NCI-H2227 (cell line): Measurements from ENCODE around the gene ADAMTS7.
A peak's percentile ranks its signal among the peaks of the same experiment; 100 is the strongest.
"Not testable (repeated sequence)": the region's sequence is repeated elsewhere in the genome, so short reads cannot be mapped to it uniquely, and the experiment has no call there.

ENCODE experiments used
- DNase-seq: peaks from one replicate; lab custom pipeline; 2025; ENCODE audit not compliant: unreplicated experiment; lab: John Stamatoyannopoulos, UW

The ADAMTS7 gene

DNA sequence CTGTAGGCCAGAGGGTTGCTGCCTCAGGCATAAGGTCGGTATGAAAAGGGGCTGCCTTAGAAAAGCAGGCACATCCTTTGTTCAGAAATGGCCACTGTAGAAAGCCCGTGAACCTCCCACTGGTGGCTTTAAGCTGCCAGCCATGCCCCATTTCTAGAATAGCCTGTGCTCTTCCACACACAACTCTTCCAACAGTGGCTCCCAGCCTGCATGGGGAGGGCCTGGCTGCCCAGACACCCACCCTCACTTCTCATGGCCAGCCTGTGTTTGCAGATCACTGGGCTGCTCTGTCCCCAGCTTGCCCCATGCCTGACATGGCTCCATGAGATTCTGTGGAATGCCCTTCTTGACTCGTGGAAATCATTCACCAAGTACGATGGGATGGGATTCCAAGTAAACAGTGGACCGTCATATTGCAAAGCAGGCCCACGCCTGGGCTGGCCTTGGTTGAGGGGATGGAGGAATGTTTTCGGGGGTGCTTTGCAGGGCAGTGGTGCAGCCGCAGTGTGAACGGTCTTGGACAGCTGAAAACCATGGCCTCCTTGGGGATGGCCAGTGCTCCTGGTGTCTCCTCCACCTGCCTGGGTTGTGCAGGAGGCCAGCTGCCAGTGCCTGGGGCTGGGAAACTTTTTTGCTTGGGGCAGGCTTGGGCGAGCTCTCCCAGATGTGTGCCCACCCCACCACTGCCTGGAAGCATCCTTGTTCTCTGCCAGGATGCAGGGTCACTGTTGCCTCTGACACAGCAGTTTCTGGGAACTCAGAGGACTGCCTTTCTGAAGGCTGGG, 57.3 kb downstream of the ADAMTS7 start:
- DNase-seq: not testable (repeated sequence)

DNA sequence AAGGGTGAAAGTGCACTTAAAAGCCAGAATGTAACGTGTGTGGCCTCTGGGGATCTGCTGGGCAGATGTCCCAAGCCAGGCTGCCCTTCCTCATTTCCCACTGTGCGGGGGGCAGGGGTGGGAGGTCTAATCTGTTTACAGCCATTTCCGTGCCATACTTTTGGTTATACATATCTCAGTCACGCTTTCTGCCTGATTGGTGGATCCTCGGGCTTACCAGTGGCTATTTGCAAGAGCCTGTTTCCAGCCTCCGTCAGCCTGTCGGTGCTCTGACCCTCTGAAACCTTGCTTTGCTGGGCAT, 58.0 kb downstream of the ADAMTS7 start:
- not testable (repeated sequence) for DNase-seq

DNA sequence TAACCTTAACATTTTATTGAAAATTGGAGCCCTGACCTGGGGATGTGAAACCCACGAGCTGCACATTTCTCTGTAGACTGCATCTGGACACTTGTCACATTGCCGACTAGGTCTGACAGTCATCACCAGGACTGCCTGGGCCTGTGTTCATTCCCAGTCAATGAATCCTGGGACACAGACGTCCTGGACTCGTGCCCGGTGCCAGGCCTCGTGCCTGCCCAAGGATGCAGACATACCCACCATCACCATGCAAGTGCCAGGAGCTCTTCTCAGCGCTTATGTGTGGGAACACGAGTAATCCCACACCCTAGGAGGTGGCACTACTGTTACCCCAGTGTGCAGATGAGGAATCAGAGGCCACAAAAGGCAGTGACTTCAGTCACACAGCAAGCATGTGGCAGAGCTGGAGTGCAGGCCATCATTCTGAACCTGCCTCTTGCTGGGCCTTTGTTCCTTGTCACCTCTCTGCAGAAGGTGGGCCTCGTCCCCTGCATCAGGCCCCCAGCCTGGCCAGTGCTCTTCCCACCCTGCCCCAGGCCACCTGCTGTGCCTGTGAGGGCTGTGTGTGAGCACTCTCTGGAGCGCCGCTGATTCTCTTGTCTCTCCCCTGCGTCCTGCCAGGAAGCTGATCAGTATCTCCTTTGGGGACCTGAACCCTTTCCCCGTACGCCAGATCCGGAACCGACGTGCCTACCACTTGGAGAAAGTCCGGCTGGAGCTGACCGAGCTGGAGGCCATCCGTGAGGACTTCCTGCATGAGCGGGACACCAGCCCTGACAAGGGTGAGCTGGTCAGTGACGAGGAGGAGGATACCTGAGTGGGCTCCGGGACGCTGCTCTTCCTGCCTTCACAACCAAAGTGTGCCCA, 58.5 kb downstream of the ADAMTS7 start:
- no peak for DNase-seq

DNA sequence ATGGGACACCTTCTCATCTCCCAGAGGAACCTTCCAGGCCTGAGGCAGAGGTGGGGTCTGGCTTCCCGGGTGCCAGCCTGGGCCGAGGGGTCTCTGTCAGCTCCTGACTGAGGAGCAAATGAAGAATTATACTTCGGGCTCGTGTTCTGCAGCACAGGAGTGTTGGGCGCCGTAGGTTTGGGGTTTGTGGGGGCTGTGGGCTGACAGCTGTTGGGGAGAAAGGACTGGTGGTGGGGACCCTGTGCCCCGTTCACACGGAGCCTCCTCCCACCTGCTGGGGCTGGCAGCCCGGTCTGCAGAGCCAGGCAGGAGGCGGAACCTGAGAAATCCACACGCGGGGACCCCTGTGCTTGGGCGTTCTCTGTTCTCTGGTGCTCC, 59.7 kb downstream of the ADAMTS7 start:
- no peak for DNase-seq

DNA sequence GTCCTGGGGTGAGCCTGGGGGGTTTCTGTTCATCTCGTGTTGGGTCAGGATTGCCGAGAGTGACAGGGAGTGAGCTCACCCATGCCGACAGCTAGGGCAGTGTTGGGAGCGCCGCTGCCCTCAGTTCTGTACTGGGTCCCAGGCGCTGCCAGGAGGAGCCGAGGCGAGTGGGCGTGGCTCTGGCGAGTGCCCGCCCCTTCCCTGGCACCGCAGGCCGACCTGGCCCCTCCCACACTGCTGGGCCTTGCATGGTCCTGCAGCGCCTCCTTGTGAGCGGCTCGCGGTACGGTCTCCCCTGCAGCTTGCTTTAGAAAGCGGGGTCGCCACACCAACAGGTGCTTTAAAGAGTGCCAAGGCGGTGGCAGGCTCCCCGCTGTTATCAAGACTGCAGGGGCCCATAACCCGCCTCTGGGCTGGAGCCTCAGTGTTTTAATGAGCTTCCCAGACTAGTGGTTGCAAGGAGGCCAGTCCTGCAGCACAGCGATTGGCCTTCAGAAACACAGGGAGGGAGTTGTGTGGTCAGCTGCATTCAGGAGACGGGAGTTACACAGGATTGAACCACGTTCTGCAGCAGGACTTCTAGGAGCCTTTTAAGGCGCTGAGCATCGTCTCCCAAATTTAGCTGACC, 60.2 kb downstream of the ADAMTS7 start:
- DNase-seq: peak; percentile 91

DNA sequence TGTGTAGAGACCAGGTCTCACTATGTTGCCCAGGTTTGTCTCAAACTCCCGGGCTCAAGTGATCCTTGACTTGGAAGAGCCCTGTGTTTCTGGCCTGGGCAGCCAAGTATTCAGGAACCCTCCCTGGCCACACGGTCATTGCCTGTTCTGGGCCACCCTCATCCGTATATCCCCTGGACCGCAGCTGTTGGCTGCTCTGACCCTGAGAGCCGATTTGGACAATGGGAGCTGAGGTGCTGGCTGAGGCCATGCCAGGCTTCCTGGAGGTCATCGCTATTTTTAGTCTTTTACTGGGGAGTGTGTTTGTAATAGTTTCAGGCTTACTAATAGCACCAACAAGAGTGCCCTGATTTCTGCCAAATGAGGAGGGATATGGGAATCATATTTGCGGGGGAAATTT, 60.7 kb downstream of the ADAMTS7 start:
- no peak for DNase-seq

DNA sequence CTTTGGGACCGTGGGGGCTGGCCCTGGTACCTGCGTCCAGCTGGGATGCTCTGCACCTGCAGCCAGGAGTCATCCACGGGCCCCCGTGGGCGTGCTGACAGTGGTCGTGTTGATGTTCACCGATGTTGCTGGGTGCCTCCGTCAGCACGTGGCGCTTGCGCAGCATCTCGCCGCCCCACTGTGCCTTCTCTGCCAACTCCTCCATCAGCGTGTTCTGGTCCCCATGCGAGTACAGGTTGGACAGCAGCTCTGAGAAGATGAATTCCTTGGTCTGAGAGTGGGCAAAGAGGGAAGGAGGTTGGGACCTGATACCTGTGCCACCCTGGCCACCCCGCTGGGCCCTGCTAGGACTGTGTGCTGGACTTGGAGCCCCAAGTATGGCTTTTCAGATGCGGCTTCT, 61.4 kb downstream of the ADAMTS7 start:
- DNase-seq: no peak

DNA sequence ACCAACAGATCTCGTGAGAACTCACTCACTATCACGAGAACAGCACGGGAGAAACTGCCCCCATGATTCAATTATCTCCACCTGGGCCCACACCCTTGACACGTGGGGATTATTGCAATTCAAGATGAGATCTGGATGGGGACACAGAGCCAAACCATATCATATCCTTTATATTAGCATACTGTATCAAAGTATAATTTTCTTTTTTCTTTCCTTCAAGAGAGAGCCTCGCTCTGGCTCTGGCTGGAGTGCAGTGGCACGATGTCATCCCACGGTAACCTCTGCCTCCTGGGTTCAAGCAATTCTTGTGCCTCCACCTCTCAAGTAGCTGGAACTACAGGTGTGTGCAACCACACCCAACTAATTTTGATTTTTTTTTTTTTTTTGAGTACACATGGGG, 63.4 kb downstream of the ADAMTS7 start:
- not testable (repeated sequence) for DNase-seq

DNA sequence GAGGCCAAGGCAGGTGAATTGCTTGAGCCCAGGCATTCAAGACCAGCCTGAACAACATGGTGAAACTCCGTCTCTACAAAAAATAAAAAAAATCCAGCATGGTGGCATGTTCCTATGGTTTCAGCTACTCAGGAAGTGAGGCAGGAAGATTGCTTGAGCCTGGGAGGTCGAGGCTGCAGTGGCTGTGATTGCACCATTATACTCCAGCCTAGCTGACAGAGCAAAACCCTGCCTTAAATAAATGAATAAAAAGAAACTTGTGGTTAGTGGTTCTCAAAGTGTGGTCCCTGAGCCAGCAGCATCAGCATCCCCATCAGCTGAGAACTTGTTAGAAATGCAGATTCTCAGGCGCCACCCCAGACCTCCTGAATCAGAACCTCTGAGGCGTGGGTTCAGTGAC, 69.6 kb downstream of the ADAMTS7 start:
- not testable (repeated sequence) for DNase-seq

DNA sequence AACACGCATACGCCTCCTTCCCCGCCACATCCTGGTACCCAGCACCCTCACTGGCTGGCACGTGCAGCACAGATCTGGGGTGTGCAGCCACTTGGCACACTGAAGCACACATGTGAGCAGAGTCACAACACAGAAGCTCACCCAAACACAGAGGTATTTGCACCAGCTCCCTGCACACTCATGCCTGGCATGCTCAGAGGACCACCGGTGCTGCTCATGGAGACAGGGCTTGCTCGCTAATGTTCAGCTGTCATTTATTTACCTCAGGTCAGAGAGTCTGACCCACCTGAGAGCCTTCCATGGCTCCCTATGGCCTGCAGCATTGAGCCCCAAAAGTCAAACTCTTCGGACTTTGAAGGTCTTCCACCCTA, 70.4 kb downstream of the ADAMTS7 start:
- no peak for DNase-seq

DNA sequence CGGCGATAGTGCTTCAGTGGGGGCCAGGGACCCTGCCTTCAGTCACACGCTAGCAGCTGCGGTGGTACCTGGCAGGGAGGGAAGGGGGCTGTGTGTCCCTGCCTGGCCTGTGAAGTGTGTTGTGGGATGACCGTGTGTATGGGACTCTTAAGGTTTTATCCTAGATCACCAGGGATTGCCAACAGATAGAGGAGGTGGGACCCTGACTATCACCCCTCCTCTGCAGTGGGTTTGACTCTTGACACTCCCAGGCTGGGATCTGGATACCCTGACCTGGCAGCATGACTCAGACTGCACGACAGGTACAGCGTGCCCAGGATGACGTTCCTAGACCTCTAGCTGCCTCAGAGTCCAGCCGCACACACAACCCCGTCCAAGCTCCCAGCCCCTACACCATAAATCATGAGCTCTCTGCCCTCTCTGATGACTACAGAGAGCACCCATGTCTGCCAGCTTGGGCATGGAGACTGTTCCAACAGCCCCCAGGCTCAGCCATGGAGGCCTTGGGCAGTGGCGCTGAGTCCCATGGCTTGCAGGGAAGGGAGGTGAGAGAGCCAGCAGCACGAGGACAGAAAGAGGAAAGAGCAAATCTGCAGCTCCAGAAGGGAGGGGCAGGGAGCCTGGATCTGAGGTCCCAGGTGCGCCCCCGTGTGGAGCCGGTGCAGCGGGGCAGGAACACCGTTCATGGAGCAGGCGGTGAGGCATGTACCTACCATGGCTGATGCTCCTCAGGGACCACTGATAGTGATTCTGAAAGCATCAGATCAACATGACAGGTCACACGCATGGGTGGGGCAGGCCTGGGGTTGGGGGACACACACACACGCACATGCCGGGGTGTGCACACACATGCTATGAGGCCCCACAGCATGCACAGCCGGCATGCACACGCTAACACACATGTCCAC, 71.0 kb downstream of the ADAMTS7 start:
- DNase-seq: peak; percentile 55

DNA sequence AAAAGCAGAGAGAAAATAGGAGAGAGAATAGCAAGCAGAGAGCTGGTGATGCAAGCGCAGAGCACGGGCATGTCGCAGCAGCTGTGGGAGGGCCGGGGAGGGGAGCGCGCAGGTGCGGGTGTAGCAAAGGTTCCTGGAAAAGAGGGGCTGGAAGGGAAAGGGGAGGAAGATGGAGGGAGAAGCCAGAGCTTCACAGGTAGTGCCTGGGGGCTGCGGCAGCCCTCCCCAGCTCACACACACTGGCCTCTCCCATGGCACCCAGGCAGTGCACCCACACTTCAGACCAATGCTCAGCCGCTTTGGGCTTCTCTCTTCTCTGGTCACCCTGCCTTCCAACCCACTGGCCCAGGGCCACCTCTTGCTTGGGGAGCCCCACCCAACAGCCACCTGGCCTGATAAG, 72.1 kb downstream of the ADAMTS7 start:
- no peak for DNase-seq

DNA sequence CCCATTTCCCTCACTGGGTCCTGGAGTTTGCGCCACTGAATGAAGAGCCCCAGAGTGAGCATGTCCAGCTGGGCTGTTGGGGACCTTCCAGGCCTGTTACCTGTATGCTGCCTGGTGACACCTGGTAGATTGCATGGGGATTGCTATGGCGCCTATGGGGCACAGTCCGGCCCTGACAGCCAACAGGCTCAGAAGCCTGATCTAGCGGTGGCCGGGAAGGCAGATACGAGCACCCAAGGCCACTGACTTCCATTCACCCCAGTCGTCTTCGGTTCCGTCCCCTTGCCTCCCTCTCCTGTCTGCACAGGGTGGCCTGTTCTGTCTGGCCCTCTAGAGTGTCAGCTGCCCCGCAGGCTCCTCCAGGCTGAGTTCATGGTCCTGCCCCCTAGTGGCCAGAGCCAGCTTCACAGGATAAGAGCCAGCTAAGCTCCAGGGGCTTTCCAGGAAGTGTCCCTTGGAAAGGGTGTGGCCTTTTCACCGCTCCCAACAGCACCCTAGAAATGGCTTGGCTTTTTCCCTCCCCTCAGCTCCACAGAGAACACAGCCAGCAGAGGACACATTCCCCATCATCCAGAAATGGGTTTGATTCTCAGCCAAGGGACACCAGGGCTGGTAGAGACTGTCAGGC, 73.2 kb downstream of the ADAMTS7 start:
- not testable (repeated sequence) for DNase-seq

DNA sequence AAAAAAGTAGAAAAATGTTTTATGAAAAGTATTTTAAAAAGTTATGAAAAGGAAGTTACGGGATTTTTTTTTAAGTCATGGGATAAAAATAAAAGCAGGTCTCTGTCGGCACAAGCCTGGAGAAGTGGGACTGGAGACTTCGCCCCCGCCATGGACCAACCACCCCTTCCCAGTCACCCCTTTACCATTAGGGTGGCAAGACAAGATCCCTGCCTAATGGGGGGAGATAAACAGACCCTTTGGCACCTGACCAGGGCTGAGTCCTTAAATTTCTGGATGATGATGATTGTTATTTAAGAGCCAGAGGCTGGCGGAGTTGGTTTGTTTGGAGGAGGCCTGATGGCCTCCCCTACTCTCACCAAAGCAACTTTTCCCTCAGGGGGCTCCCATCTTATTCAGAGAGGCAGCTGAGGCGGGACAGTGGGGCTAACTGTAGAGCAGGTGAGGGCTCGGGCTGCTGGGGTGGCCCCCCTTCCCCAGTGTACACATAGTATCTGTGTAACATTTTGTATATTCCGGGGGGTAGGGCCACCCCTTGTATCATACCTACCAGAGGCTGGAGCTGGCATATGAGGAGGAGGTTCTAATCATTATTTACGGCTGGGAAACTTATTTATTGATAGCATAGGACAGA, 74.0 kb downstream of the ADAMTS7 start:
- no peak for DNase-seq

DNA sequence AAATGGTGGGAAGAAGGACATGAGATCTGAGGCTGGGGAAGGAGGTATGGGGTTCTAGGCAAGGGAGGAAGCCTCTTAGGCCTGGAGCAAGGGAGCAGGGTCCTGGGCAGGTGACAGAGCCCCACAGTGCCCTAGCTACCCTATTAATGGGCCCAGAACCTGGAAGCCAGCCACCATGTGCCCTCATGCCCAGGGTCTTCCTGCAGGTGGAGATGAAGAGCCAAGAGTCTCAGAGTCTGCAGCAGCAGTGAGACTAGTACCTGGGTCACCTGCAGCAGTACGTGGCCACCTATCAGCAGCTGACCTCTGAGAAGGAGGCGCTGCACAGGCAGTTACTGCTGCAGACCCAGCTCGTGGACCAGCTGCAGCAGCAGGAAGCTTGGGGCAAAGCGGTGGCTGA, 75.0 kb downstream of the ADAMTS7 start:
- not testable (repeated sequence) for DNase-seq

DNA sequence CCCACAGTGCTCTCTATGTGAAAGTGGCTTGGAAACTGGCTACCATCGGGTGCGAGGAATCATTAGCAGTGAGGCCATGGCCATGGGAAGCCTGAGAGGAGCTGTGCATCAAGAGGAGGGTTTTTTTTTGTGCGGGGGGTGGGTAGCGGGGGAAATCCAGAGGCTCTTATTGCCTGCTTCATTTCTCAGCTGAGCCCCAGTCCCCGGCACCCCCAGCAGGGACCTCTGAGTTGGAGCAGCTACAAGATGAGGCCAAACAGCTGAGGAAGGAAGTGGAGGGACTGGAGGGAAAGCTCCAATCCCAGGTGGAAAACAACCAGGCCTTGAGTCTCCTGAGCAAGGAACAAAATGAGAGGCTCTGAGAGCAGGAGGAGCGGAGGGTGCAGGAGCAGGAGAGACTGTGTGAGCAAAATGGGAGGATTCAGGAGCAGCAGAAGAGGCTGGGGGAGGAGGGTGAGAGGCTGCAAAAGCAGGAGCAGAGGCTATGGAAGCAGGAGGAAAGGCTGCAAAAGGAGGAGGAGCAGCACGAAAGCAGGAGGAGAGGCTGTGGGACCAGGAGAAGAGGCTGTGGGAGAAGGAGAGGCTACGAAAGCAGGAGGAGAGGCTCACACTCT, 76.7 kb downstream of the ADAMTS7 start:
- no peak for DNase-seq

DNA sequence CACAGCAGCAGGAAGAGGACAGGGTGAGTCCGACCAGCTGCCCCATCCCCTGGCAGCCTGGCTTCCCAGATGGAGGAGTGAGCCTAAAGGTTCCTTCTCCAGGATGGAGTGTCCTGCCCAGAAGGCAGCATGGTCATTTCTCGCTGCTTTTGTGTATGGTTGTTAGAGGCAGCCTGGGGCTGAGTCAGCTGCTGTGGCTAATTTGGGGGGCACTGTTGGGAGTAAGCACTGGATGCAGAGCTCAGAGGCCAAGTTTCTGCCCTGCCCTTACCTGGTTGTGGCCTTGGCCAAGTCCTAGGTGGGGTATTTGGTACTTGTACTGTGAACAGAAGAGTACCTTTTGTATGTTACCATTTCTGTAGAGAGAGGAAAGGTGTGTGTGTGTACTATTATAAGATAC, 78.6 kb downstream of the ADAMTS7 start:
- DNase-seq: no peak

DNA sequence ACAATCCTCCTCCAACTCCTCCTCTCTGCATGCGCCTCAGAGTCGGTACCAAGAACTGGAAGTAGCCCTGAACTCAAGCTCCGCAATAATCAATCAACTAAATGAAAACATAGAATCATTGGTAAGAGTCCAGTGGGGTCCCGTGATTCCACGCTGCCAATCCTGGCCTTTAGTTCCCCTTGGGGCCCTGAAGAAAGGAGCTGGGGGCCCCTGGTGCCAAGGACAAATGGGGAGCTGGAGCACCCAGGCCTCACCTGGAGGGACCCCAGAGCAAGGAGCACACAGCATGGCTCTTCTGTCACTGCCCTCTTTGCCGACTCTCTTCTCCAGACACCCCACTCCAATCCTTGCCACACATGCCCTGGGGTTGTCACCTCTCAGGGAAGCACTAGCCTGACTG, 80.3 kb downstream of the ADAMTS7 start:
- no peak for DNase-seq

DNA sequence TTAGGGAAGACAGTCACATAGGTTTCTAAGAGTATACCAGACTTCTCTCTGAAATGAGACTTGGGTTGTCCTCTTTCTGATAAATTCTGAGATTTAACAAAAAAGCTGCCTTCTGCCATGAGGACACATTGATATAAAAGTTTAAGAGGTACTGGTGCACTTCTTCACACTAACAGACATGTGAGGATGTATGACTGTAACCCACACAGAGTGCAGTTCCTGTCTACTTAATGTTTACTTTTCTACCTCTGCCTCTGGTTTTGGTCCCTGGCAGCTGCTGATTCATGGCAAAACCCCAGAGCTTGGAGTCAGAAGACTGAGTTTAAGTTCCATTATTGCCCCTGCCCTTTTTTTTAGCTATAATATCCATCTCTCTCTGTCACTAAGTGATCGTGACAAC, 82.8 kb downstream of the ADAMTS7 start:
- DNase-seq: not testable (repeated sequence)

DNA sequence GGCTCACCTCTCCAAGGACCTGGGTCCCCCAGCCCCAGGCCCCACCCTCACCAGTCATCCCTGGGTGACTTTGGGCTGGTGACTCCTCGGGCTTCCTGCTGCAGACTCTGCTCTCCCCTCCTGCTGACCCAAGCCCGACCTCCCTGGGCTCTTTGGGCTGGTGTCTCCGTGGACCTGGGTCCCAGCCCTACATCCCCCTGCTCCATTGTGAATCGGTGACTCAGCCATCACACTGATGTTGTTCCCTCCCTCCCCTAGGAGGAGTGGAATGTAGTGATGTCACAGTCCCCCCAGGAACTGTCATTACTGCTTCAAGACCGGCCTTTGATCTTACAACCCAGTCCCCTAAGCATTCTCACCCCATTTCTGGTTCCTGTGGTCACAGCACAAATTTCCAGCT, 83.7 kb downstream of the ADAMTS7 start:
- DNase-seq: no peak
